GM21576 (cell line): Measurements from ENCODE around the gene EPHA4.

Source experiments
- ATAC-seq: cut with Tn5 transposase; IDR thresholded peaks from one replicate; pipeline ENCODE4 v1.9.1; 2021; ENCODE audit warnings: mild to moderate bottlenecking, moderate library complexity; ENCODE audit not compliant: unreplicated experiment

EPHA4 gene

DNA sequence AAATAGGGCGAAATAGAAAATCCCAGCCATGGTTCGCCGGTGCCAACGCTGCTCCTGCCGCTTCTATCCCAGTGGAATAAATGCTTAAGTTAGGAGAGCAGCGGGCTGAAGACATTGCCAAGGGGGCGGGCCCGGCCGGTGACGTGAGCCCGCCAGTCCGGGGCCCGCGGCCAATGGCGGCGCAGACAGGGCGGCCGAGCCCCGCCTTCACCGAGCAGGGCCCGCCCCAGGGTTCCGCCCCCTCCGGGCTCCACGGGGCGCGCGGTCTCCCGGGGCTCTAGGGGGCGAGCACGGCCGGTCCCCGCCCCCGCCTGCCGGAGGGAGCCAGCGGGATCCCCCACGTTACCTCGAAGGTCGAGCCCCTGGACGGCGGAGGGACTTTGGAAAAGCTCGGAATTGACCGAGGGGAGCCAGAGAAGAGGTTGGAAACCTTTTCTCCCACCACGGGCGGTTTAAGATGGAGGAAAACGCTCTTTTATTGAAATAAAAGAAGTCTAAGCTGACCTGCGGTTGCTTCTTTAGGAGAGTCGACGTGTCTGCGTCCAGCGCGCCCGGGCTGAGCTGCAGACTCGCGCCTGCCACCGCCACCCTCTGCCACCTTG is at the start of gene EPHA4:
TSS of gene EPHA4 (minus strand) at position 86 of the 602 bp plus-strand sequence. CDS start at position 30, 56 bp downstream.
- ATAC-seq: peak; percentile 86

DNA sequence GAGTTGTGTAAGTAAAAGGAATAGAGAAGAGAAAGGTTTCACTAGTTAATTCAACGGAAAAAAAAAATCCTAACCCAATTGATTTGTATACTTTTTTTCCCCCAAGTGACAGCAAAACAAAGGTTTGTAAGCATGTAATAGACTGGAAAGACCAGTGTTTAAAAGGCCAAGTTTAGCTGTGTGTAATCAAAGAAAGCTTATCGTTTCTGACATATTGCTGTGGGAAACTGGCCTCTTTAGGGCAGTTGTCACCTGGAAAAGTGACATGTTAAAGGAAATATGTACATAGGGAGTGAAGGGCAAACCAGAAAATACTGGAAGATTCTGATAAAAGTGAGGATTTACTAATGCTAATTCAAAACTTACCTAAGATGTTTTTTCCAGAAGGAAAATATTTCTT is 45.9 kb upstream of the EPHA4 start:
- ATAC-seq: no peak

DNA sequence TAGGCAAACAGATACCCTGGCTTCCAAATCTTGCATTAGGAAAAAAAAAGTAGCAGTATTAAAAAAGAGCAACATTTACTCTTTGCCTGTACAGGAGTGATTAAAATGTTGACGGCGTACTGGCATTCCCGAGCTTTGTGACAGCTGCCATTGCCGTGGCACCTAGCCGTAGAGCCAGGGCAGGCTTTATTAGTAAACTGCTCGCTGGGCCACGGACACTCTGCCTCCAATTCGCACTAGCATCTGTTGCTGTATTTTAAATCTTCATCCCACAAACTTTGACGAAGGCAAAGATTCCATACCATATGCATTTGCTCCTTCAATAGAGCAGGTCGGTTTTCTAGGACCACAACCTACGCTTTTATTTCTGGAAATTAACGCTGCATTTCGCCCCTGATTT is 44.5 kb upstream of the EPHA4 start:
- no peak for ATAC-seq

DNA sequence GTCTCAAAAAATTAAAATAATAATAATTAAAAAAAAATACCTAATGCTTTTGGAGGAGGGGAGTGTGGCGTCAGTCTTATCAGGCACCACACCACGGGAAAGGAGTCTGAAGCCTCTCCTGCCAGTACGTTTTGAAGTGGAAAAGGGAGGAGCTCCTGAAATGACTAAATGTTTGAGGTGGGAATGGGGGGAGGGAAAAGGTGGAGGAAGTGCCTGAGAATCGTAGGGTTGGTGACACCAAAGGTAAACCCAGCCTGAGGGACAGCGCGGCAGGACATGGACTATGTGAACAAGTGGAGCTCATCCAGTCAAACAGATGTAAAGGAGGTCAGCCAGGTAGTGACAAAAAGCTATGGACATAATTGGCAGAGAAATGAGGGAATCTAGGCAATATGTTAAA is 42.2 kb upstream of the EPHA4 start:
- ATAC-seq: no peak

DNA sequence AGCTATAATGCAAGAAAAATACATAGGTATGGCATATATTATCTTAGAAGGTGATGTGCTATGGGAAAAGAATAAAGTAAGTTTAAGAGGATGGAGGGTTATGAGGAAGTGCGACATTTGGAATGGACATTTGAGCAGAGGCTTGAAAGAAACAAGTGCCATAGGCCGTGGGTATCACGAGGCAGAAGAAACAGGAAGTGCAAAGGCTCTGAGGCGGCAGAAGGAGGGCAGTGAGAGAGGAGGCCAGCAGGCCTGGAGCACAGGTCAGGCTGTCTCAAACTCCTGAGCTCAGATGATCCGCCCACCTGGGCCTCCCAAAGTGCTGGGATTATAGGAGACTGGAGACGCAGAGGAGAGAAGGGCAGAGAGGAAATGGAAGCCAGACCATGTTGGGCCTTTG is 40.7 kb upstream of the EPHA4 start:
- no peak for ATAC-seq

DNA sequence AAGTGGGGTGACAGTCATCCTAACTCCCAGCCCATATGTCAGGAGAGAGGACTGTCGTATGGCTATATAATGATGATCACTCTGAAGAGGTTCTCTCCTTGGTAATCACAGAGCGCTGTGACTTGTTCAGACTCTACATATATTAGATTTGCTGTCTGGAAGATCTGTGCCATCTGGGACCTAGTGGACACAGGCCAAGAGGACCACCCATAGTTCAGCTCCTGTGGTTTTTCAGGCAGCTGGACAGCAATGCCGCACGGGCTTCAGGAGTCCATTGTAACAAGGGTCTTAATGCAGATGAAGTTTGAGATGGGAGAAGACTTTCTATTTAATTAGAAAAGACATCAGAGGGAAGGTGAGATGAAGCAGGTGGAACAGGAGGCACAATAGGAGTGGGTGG is 40.1 kb upstream of the EPHA4 start:
- no peak for ATAC-seq

DNA sequence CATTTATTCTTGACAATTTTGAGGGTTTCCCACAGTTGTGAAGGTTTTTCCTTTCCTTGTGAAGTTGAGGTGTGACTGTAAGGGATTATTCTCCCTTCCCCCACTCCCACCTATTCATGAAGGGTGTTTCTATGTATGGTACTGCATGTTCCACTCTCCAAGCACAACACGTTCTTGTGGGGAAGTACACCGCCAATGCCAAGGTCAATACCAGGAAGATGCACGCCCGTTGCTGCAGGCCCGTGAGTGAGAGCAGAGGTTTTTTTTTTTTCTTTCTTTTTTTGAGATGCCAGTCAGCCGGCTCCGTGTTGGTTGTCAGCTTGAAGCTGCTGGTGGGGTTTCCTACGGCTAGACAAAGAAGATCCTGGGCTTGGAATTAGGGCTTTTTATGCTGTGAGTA is 38.6 kb upstream of the EPHA4 start:
- ATAC-seq: no peak

DNA sequence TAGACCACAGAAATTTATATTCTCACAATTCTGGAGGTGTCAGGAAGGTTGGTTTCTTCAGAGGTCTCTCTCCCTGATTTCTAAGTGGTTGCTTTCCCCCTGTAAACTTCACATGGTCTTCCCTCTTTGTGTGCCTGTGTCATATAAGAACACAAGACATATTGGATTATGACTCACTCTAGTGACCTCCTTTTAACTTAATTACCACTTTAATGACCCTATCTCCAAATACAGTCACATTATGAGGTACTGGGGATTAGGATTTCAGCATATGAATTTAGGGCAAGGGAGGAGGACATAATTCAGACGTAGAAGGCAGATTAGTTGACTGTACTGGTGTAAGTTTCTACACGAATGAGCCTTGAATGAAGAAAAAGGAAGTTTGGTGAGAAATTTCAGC is 38.2 kb upstream of the EPHA4 start:
- ATAC-seq: no peak

DNA sequence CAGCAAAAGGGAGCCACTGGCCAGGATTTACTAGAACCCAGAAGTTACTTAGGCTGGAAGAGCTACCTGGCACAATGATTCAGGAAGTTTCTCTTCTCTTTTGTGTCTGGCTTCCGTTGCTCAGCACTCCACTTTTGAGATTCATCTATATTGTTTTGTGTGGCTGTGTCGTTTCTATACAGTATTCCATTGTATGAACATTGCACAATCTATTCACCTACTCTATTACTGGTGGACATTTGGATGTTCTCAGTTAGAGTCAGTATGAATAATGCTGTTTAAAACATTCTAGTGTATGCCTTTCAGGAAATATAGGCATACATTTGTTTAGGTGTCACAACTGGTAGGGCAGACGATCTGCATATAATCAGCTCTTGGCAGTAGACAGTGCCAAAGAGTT is 36.3 kb upstream of the EPHA4 start:
- no peak for ATAC-seq

DNA sequence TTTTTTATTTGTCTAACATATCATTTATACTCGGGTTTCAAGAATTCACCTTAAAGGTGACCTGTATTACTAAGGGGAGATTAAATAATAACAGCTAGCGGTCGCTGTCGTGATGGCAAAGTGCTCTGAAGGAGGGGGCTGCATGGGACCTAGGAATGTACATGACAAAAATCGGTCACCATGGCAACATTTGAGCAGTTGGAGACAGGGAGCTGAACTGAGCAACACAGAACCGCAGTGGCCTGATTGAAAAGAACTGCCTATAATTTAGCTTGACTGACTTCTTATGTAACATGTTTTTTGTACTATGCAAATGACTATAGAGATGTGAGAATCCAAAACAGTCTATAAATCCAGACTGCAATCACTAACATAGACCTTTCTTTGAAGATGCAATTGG is 34.3 kb upstream of the EPHA4 start:
- no peak for ATAC-seq

DNA sequence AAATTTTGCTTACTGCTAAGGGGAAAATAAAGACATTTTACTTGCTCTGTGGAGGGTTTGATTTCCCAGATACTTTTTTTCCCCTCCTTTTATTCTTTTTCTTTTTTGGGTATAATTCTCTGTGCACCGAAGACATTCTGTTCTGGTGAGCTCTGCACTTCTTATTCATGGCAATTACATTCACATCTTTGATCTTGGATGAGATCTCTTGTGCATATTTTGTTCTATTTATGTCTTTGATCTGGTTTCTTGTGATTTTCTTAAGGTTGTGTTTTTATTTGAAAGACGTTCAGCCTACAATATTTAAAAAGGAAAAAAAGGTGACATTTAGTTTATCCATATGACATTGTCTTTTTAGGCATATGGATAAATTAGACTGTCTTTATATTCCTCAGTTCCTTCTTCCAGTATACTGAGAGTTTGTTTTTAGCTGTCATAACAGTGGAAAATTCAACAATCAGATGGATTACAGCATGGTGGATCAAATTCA is 33.7 kb upstream of the EPHA4 start:
- no peak for ATAC-seq

DNA sequence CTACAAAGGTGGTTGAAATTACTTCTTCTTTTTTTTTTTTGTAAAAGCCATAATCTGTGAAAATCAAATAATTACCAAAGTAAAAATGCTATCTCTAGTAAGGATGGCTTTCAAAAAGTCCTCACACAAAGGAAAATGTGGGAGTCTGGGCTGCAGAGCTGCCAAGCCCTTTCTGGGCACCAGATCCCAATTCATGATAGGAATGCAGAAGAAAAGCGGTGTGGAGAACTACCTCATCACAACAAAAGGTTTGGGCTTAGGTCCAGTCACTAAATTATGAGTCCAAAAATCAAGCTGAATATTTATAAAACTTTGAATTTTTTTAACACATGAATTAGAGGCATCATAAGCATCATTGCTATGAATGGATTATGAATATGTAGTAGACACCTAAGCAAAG is 30.8 kb upstream of the EPHA4 start:
- no peak for ATAC-seq

DNA sequence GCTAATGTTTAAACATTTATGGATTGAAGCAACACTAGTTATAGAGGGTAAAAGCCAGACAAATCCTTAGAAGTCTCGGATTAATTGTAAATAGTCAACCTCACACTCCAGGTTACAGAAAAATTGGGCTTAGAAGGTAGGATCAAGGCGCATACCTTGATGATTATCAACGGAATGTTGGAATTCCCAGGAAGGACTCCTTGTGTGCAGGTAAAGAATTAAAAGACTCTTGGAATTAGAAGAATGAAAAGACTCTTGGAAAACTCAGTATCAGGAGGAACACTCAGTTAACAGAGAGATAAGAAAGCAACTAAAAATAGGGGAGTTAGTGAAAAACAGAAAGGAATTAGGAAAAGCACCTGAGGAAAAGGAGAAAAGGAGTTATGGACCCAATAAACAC is 29.3 kb upstream of the EPHA4 start:
- no peak for ATAC-seq

DNA sequence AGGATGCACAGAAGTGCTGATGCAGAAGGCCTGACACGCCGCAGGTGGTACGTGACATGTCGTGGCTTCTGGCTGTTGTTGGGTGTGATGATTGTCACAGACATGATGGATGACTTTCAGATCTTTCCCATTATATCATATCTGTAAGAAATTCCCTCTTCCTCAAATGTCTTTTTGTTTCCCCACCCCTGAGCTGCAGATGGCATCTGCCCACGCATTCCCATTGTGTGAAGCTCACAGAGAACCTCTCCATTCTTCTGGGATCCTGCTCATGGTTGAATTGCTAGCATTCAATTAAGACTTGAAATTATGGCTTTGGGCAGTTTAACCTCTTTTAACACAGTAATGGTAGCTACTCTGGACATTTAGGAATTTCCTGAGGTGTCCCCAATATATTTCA is 28.3 kb upstream of the EPHA4 start:
- ATAC-seq: no peak

DNA sequence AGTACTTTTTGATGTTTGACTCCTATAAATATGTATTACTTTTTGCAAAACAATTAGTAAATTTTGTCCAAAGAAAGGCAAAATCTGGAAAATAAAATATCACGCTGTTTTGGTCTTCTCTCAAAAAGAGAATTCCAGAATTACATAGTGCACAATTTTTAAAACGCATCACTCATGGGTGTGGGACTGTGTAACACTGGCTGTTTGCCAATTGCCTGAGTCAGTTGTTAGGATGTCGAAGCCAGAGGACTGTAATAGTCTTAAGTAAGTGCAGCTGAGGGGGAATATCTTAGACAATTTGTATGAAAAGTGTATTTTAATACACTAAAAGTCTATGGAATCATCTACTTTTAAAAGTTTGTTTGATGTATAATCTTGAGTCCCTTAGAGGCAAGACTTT is 24.1 kb upstream of the EPHA4 start:
- ATAC-seq: no peak

DNA sequence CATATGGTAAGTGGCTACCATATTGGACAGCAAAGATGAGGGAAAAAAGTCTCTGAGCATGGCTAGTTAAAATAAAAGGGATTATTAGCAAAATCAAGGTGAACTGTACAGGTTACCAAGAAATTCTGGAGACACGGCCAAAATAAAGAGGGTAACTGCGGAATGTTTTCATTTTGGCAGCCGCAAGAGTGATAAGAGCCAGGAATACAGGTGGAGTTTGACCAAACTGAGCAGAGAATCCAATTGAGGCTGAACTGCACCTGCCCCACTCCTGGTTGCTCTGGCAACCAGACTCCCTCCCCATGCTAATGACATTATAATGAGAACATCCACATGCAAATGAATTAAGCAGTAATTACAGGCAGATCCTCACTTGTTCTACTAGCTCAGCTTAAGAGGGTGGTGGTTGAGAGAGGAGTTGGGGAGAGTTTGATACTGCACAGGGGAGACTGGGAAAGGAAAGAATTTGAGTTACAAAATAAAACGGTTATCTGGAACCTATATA is 18.8 kb upstream of the EPHA4 start:
- ATAC-seq: no peak

DNA sequence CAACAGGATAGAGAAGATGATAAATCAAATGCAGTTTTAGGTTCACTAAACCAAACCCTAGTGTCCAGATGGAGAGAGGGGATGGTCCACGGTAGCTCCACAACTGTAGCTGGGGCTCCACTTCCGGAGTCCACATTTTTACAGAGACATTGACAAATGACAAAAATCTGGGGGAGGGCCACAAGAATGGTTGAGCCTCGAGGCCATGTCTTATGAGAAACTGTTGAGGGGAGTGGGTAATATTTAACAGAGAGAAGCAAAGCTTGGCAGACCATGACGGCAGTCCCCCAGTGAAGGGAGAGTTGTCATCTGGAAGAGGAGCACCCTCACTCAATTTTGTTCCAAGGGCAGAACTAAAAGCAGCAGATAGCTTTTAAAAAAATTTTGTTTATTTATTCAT is 17.6 kb upstream of the EPHA4 start:
- no peak for ATAC-seq

DNA sequence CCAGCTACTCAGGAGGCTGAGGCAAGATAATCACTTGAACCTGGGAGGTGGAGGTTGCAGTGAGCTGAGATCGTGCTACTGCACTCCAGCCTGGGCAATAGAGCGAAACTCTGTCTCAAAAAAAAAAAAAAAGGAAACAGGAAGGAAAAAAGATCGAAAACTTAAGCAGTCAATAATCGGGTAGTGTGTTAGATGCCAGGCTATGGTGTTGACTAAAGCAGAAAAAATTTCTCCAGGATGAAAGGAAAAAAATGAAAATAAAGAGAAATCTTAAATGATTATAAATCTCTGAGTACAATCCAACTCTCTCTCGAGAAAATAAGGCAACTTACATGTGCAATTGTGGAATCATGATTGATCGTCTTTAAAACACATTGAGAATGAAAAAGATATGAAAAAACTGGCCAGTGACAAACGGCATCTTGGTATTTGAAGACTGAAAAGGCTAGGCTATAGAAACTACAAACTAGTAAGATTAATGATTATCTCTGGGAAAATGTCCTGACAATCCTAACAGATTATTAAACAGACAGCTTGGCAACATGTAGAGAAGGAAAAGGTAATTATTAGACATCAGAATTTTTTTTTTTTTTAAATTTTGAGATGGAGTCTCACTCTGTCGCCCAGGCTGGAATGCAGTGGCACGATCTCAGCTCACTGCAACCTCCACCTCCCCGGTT is 16.3 kb upstream of the EPHA4 start:
- no peak for ATAC-seq

DNA sequence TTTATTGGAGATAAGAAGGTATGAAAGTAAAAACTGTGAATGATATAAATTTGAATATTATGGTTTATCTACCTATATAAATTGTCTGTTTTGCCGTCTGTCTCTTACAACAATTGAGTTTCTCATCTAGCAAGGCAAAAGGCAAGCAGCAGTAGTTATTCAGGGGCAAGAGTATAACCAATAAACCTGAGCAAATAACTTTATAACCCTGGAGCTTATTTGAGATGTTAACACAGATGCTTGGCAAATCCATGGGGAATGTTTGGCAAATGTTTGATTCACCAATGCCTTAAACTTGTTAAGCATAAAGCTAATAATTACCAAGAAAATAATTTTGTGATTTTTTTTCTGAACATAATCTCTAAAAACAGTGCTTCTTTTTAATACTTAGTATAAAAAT is 9.9 kb upstream of the EPHA4 start:
- ATAC-seq: no peak

DNA sequence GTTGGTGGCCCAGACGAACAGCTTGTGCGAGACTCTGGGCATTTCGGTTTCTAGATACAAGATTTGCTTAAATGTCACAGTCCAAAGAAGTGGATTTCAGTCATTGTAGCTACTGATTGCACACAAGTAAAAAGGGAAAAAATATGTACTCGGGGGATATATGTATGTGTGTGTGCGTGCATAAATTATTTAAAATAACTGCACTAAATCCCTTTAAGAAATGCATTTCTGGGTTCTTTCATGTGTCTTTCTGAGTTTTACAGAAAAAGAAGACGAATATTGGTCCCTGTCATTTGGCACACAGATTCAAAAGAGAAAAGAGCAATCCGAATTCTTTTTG is 2.1 kb upstream of the EPHA4 start:
- no peak for ATAC-seq

DNA sequence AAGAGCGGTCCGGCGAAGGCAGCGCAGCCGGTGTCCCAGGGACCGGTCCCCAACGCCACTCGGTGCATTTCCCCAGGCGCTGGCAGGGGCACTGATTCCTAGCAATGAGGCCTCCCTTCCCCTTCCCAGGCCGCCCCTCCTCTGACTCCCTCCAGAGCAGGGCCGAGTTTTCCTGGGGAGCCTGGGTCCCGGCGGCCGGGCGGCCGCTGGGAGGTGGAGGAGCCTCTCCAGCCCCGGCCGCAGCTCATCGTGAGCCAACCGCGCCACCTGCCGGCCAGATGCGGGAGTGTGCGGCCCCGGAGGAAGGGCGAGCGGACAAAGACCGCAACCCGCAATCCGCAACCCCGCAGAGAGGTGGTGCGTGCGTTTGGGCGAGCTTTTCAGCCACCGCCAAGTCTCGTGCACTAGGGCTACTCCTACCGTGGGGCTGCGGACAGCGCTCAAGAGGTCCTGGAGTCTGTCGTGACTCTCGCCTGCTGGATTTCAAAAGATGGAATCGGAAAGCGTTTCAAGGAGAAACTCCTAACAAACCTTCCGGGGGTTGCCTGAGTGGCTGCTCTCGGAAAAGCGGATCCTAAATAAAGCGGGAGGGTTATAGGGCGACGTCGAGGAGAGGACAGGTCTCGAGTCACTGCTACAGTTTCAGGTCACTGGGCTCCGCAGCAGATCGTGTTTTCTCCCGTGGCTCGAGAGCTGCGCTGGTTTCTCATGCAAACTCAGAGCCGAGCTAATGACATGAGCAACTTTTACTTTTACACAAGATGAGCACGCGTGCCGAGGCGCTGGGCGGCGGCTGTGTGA is 1.5 kb upstream of the EPHA4 start:
- peak; percentile 66 for ATAC-seq

DNA sequence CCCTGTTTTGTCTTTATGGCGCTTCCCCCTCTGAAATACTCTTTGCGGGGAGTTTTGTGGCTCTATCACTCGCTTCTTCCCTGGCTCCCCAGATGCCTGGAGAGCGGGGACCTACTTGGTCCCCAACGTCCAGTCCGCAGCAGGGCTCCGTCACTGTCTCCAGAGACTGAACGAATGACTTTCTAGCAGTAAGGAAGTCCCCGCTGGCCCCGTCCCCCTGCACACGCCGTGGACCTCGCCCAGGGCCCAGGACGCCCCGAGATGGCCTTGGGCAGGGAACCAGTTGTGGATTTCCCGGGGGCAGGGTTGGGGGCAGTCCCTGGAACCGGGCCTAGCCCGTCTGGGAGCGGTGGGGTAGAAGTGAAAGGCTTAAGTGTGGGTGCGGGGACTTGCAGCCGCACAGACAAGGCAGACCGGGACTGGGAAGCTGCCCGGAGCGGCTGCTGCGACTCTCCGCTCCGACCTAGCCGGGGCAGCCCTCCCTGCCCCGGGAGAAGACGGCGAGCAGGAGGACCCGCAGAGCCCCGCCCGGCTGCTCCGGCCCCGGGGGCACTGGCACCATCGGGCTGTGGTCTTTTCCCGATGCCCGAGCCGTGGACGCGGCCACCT is 821 bp upstream of the EPHA4 start:
- peak; percentile 32 for ATAC-seq
